GM12801 (cell line): ENCODE results near the gene HDGF.

Experiments
- TF ChIP-seq, protein P1 (sequence below): IDR thresholded peaks from one replicate; pipeline ENCODE4 v1.5.1; 2011; ENCODE audit warnings: control low read depth; ENCODE audit not compliant: insufficient read length; ENCODE audit errors: extremely low read depth

HDGF gene

DNA sequence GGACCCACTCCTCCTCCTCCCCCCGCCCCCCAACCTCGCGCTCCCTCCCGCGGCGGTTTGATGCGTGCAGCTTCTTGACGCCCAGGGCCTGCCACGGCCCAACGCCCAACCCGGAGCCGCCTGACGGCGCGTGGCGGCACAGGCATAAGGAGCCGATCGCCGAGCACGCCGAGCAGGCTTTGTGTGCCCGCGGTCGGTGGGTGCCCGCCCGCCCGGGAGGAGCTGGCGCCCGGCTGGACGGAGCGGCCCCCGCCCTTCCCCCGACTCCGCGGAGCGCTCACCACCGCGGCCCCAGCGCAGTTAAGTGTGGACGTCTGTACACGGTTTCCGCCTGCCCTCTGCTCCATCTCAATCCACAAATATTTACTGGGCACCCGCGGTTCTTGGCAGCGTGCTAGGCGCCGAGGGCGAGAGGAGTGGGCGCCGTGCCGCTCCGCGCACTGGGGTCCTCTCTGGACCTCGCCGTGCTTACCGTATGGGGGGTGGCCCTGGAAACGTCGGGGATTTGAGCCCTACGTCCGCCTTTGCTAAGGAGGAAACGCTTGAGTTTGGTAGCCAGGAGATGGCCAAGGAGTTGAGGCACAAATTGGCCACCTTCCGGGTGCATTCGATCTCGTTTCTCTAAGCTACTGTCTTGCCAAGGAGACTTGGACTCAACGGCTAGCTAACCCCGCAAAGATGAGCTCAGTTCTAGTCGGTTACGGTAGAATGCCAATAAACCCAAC is 444 bp upstream of the HDGF start:
- TF ChIP-seq, protein P1, sequence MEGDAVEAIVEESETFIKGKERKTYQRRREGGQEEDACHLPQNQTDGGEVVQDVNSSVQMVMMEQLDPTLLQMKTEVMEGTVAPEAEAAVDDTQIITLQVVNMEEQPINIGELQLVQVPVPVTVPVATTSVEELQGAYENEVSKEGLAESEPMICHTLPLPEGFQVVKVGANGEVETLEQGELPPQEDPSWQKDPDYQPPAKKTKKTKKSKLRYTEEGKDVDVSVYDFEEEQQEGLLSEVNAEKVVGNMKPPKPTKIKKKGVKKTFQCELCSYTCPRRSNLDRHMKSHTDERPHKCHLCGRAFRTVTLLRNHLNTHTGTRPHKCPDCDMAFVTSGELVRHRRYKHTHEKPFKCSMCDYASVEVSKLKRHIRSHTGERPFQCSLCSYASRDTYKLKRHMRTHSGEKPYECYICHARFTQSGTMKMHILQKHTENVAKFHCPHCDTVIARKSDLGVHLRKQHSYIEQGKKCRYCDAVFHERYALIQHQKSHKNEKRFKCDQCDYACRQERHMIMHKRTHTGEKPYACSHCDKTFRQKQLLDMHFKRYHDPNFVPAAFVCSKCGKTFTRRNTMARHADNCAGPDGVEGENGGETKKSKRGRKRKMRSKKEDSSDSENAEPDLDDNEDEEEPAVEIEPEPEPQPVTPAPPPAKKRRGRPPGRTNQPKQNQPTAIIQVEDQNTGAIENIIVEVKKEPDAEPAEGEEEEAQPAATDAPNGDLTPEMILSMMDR: no peak

GRCh38 chr1:156750711-156751450 is 594 bp downstream of the HDGF start:
- TF ChIP-seq, protein P1: no peak

- TF ChIP-seq, protein P1: no peak
Observed at GRCh38 chr1:156750191-156750672, 1.2 kb downstream of the HDGF start.

DNA sequence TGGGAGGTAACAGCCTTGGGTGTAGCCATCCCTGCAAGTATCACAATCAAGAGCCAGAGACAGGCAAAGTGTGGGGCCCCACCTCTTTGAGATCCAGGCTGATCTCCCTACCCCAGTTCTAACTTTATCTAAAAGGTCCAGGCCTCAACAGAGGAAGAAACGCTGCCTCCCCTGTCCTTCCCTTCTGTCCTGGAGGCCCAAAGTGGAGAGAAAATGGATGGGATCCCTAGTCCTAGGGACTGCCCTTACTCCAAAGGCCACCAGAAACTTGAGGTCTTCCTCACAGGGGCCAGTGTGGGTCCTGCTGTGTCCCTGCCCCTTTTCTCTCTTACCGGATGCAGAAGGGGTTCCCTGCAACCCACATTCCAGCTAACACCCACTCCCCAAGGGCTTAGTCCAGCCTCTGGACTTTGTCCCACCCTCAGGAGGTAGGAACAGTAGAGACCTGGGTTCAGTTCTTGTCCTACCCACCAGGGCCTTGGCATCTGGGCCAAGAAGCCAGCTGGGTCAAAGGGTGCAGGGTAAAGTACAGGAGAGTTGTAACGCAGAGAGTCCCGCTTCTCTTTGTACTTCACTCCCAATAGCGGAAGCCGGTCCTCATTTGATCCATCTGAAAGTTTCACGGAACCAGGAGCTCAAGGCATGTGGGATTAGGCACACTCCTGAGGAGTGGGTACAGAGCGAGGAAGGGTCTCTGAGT is 1.9 kb downstream of the HDGF start:
- TF ChIP-seq, protein P1: no peak

- TF ChIP-seq, protein P1: no peak
Observed at GRCh38 chr1:156748670-156749418, 2.6 kb downstream of the HDGF start.

- TF ChIP-seq, protein P1: no peak
Observed at GRCh38 chr1:156747742-156748669, 3.5 kb downstream of the HDGF start.
